GM21526 (cell line): Measurements from ENCODE around the gene UQCR11.
"Not testable (repeated sequence)": the region's sequence is repeated elsewhere in the genome, so short reads cannot be mapped to it uniquely, and the experiment has no call there.

Source experiments
- ATAC-seq: cut with Tn5 transposase; IDR thresholded peaks from one replicate; pipeline ENCODE4 v1.9.1; 2021; ENCODE audit warnings: moderate library complexity; ENCODE audit not compliant: unreplicated experiment, low FRiP score

Gene UQCR11

GRCh38 chr19:1605236-1606137 is at the start of gene UQCR11:
Gene UQCR11, minus strand, starts transcription at chr19:1605462. Its CDS starts 53 bp downstream, at chr19:1605409.
- ATAC-seq: peak; percentile 71

GRCh38 chr19:1654178-1654792 is 49.0 kb upstream of the UQCR11 start:
- ATAC-seq: no peak

- no peak for ATAC-seq
Observed at GRCh38 chr19:1653300-1653628, 48.0 kb upstream of the UQCR11 start.

GRCh38 chr19:1652471-1653299 is 47.4 kb upstream of the UQCR11 start, which contains the start of gene TCF3:
Gene TCF3, minus strand, starts transcription at chr19:1652615. Its CDS starts 2,367 bp downstream, at chr19:1650248.
- peak; percentile 59 for ATAC-seq

- ATAC-seq: no peak
Observed at GRCh38 chr19:1651568-1652291, 46.5 kb upstream of the UQCR11 start.

- no peak for ATAC-seq
Observed at GRCh38 chr19:1650650-1651567, 45.6 kb upstream of the UQCR11 start.

GRCh38 chr19:1649706-1650649 is 44.7 kb upstream of the UQCR11 start:
- no peak for ATAC-seq

GRCh38 chr19:1648920-1649541 is 43.8 kb upstream of the UQCR11 start:
- no peak for ATAC-seq

- no peak for ATAC-seq
Observed at GRCh38 chr19:1648459-1648849, 43.2 kb upstream of the UQCR11 start.

GRCh38 chr19:1647501-1648458 is 42.5 kb upstream of the UQCR11 start:
- ATAC-seq: no peak

- no peak for ATAC-seq
Observed at GRCh38 chr19:1646659-1647453, 41.6 kb upstream of the UQCR11 start.

- ATAC-seq: no peak
Observed at GRCh38 chr19:1646149-1646548, 40.9 kb upstream of the UQCR11 start.

GRCh38 chr19:1645299-1645698 is 40.0 kb upstream of the UQCR11 start:
- no peak for ATAC-seq

GRCh38 chr19:1644070-1644469 is 38.8 kb upstream of the UQCR11 start:
- no peak for ATAC-seq

- not testable (repeated sequence) for ATAC-seq
Observed at GRCh38 chr19:1640893-1641448, 35.7 kb upstream of the UQCR11 start.
